Neural crest cell (in vitro differentiated cells): ENCODE results near the gene CAMK2N1. TPM values are rescaled to one million over a fixed set of nuclear protein-coding genes. Genes with fewer than 3 reads are reported as not detected.
A peak's percentile ranks its signal among the peaks of the same experiment; 100 is the strongest.

Experiments
- DNase-seq: peaks from one replicate; pipeline ENCODE4 v3.0.0; 2021; ENCODE audit warnings: low read depth, mixed read lengths, low spot score
- H3K27ac Mint-ChIP-seq: one replicate; pipeline ENCODE4 v1.8.0; 2021; ENCODE audit warnings: mild to moderate bottlenecking, mixed read lengths; ENCODE audit not compliant: unreplicated experiment
- H3K27me3 Mint-ChIP-seq: 2 replicates; pipeline ENCODE4 v1.8.0; 2021; ENCODE audit warnings: low read depth, mild to moderate bottlenecking, mixed read lengths
- H3K36me3 Mint-ChIP-seq: 2 replicates; pipeline ENCODE4 v1.8.0; 2021; ENCODE audit warnings: low read depth, mild to moderate bottlenecking, mixed read lengths
- H3K4me1 Mint-ChIP-seq: 2 replicates; pipeline ENCODE4 v1.8.0; 2021; ENCODE audit warnings: mixed read lengths
- H3K4me3 Mint-ChIP-seq: one replicate; pipeline ENCODE4 v1.8.0; 2021; ENCODE audit warnings: mild to moderate bottlenecking, mixed read lengths
- H3K9me3 Mint-ChIP-seq: 2 replicates; pipeline ENCODE4 v1.8.0; 2021; ENCODE audit warnings: mixed read lengths
- long read RNA-seq: library from polyadenylated mRNA; unstranded; transcript quantifications from one replicate; pipeline ENCODE4 v2.0.0, GENCODE V29; 2020
- total RNA-seq: library from RNA; stranded (reverse); gene quantifications from 2 replicates; pipeline ENCODE4 v1.2.1, GENCODE V29; 2021
- TF ChIP-seq, protein P1 (sequence below): fragments of 200-600 bp; sonication (generic); conservative IDR thresholded peaks from 2 replicates; pipeline ENCODE4 v1.5.0; 2021; ENCODE audit warnings: antibody characterized with exemption, mild to moderate bottlenecking

Gene CAMK2N1
- total RNA-seq, result 31.4 and 34.7 TPM in 2 replicates
- long read RNA-seq, partial matches to known transcripts, result 2 of 2 reads
- long read RNA-seq, other reads (novel, unspliced or antisense), result 0 of 2 reads

DNA sequence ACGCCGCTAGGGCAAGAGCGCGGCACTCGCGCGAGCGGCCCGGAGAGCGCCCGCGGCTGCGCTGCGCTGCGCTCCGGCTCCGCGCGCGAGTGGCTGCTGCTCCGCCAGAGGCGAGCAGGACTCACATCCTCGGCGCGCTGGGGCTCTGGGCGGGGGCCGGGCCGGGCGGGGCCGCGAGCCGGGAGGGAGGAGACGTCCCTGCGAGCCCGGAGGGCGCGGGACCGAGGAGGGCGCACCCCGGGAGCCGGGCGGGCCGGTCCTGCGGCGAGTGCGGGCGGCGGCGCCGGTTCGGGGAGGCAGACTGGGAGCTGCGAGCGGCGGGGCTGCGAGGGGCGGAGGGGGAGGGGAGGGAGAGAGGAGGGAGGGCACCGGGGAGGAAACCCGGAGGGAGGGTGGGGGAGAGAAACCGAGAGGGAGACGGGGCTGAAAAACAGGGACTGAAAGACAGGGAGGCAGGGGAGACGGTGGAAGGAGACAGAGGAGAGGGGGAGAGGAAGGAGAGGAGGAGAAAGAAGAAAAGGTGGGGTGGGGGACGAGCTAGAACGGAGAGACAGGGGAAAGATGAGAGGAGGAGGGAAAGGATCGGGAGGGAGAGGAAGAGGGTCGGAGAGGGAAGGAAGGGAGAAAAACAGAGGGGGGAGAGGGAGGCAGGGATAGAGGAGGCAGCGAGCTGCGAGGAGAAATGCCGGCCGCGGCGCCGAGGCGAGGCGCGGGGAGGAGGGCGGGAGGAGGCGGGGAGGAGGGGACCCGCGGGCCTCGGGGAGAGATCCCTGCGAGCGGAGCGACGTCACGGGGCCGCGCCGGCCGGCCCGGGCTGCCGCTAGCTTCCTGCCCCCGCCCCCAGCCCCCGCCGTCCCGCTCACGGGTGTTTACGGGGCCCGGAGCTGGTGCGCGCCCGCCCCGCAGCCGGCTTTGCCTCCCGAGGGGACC lies at the start of gene CAMK2N1:
Gene CAMK2N1 (minus strand): TSS at position 684 of the 930 bp plus-strand sequence. CDS start 831 bp downstream, outside the sequence.
- H3K4me3 Mint-ChIP-seq, result peak within 1 kb of the TSS; percentile 99
- peaks cover 34% of the 10 kb centered on the region for H3K4me1 Mint-ChIP-seq
- DNase-seq, result peak; percentile 47
- TF ChIP-seq, protein P1, sequence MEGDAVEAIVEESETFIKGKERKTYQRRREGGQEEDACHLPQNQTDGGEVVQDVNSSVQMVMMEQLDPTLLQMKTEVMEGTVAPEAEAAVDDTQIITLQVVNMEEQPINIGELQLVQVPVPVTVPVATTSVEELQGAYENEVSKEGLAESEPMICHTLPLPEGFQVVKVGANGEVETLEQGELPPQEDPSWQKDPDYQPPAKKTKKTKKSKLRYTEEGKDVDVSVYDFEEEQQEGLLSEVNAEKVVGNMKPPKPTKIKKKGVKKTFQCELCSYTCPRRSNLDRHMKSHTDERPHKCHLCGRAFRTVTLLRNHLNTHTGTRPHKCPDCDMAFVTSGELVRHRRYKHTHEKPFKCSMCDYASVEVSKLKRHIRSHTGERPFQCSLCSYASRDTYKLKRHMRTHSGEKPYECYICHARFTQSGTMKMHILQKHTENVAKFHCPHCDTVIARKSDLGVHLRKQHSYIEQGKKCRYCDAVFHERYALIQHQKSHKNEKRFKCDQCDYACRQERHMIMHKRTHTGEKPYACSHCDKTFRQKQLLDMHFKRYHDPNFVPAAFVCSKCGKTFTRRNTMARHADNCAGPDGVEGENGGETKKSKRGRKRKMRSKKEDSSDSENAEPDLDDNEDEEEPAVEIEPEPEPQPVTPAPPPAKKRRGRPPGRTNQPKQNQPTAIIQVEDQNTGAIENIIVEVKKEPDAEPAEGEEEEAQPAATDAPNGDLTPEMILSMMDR, result no peak
- peak within 1 kb of the TSS; percentile 94 for H3K27ac Mint-ChIP-seq
- H3K9me3 Mint-ChIP-seq, result no peaks in the 10 kb centered on the region
- H3K27me3 Mint-ChIP-seq, result peaks cover 43% of the 10 kb centered on the region
- no peaks in the 10 kb centered on the region for H3K36me3 Mint-ChIP-seq

DNA sequence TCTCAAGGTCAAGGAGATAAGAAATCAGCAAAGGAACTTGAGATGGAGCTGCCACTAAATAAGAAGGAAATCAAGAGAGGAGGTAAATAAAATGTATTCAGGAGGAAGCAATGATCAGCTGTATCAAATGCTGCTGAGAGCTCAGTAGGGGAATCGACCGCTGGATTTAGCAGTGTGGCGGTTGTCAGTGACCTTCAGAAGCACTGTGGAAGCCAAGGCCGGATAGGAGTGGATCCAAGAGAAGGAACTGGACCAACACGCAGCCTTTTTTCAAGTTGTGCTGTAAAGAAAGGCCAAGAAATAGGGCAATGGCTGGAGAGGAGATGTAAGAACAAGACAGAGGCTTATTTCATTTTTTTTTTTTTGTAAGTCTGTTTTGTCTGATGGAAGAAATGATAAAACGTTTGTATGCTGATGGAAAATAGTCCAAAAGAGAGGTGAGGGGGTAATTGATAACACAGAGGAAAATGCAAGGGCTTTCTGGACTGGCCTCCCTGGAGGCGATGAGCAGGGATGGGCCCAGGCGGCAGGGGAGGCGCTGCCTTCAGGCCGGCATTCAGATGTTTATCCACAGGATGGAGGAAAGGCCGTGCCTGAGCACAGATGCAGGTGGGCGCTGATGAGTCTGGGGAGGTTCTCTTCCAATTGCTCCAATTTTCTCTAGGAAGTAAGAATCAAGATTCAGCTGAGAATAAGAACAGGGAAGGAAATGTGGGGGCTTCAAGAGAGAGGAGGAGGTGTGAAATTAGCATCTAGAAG lies 48.8 kb upstream of the CAMK2N1 start:
- Mint-ChIP-seq H3K27me3 (peaks cover 85% of the 10 kb centered on the region), H3K27ac (no peak overlapping the region)

GRCh38 chr1:20533635-20534034 lies 47.6 kb upstream of the CAMK2N1 start:
- no peaks in the 10 kb centered on the region for H3K36me3 Mint-ChIP-seq
- no peak overlapping the region for H3K4me3 Mint-ChIP-seq
- no peaks in the 10 kb centered on the region for H3K4me1 Mint-ChIP-seq
- no peaks in the 10 kb centered on the region for H3K9me3 Mint-ChIP-seq
- peaks cover 85% of the 10 kb centered on the region for H3K27me3 Mint-ChIP-seq
- DNase-seq, result no peak
- H3K27ac Mint-ChIP-seq, result no peak overlapping the region
- TF ChIP-seq, protein P1, result no peak

More for the DNA sequence above, 48.8 kb upstream of the CAMK2N1 start:
- no peak for DNase-seq
- Mint-ChIP-seq H3K4me1 (no peaks in the 10 kb centered on the region), H3K4me3 (no peak overlapping the region), H3K9me3 (no peaks in the 10 kb centered on the region), H3K36me3 (no peaks in the 10 kb centered on the region)
- TF ChIP-seq, protein P1, result no peak

DNA sequence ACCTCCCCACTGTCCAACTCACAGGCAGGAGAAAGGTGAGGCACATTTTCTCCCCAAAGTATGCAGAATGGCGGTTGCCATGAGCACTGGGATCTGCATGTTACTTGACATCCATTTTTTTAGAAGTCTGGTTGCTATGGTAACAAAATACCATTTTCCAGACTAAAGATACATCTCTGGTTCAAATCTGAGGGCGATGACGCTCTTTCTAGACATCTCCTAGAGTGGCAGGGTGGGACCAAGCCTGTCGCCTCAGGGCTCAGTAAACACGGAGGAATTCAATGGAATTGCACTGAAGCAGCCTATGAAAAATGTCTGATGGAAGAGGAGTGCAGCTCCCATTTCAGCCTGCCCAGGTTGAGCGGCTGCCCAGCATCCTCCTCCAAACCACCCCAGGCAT lies 44.9 kb upstream of the CAMK2N1 start:
- Mint-ChIP-seq H3K4me1 (no peaks in the 10 kb centered on the region), H3K9me3 (no peaks in the 10 kb centered on the region), H3K27me3 (peaks cover 93% of the 10 kb centered on the region), H3K36me3 (no peaks in the 10 kb centered on the region), H3K4me3 (no peak overlapping the region), H3K27ac (no peak overlapping the region)
- TF ChIP-seq, protein P1, result no peak
- no peak for DNase-seq

GRCh38 chr1:20530306-20530705 lies 44.3 kb upstream of the CAMK2N1 start:
- TF ChIP-seq, protein P1, result no peak
- no peaks in the 10 kb centered on the region for H3K36me3 Mint-ChIP-seq
- H3K4me1 Mint-ChIP-seq, result no peaks in the 10 kb centered on the region
- peaks cover 91% of the 10 kb centered on the region for H3K27me3 Mint-ChIP-seq
- no peak overlapping the region for H3K27ac Mint-ChIP-seq
- DNase-seq, result no peak
- H3K4me3 Mint-ChIP-seq, result no peak overlapping the region
- H3K9me3 Mint-ChIP-seq, result no peaks in the 10 kb centered on the region
